ENCODE measurements around the gene SLC23A3. TPM values are rescaled to one million over a fixed set of nuclear protein-coding genes. Genes with fewer than 3 reads are reported as not detected.

Gene SLC23A3
- polyA plus RNA-seq, 3 donors: 1.1 TPM; not detected in 2

GRCh38 chr2:219168526-219168925 is 1.3 kb downstream of the SLC23A3 start:
- Mint-ChIP-seq H3K36me3 (peaks cover 34 to 42% of the 10 kb centered on the region in 2 donors), H3K4me3 (no peak overlapping the region), H3K9me3 (no peaks in the 10 kb centered on the region), H3K27ac (no peak overlapping the region), H3K4me1 (peaks cover 18% of the 10 kb centered on the region), H3K27me3 (ENCODE audit: low read depth in 3 of 3) (peaks cover 0 to 9% (median 2%) of the 10 kb centered on the region in 3 donors)
- Histone ChIP-seq H3K79me2 (ENCODE audit: insufficient read depth, low read length) (no peaks in the 10 kb centered on the region), H3K36me3 (replicated peaks in 1 of 2; ENCODE audit: control insufficient read depth in 1 of 2, insufficient read depth in 2 of 2, low read length in 2 of 2) (peaks cover 18 to 25% of the 10 kb centered on the region in 2 donors), H4K20me1 (ENCODE audit: insufficient read depth, low read length) (peaks cover 28% of the 10 kb centered on the region), H3K27ac (ENCODE audit: low read depth in 1 of 2, low read length in 2 of 2) (no peak overlapping the region), H3K27me3 (ENCODE audit: control insufficient read depth in 2 of 2, insufficient read depth in 2 of 2, low read length in 2 of 2) (no peaks in the 10 kb centered on the region), H3K4me3 (replicated peaks in 1 of 3; ENCODE audit: low read depth in 2 of 3, low read length in 3 of 3) (no peak overlapping the region), H3K9me3 (replicated peaks in 1 of 2; ENCODE audit: control insufficient read depth in 1 of 2, insufficient read depth in 1 of 2, low read length in 2 of 2) (no peaks in the 10 kb centered on the region), H3K9ac (ENCODE audit: insufficient read depth, low read length, poor library complexity, severe bottlenecking) (no peak overlapping the region), H3K4me1 (ENCODE audit: control insufficient read depth in 1 of 2, insufficient read depth in 2 of 2, low read length in 2 of 2) (no peaks in the 10 kb centered on the region), H3K4me2 (replicated peaks; ENCODE audit: extremely low read depth, low read length, poor library complexity, severe bottlenecking) (no peak overlapping the region), H2AFZ (ENCODE audit: insufficient read depth, low read depth, low read length, poor library complexity, severe bottlenecking) (no peak overlapping the region)
- intact Hi-C loops (cut with micrococcal nuclease): loop anchor here in 1 of 2 donors (10.0 kb wide), 1 partner anchor 326 kb away; the partner anchor contains the start of gene GMPPA
- WGBS (ENCODE audit: insufficient coverage): 0% methylated on average over 2 of the region's 6 CpGs
- DNase-seq: no peak
- no peak for TF ChIP-seq CTCF (IDR thresholded peaks at IDR 0.05)

GRCh38 chr2:219167997-219168396 is 1.8 kb downstream of the SLC23A3 start:
- Histone ChIP-seq H3K27ac (ENCODE audit: low read depth in 1 of 2, low read length in 2 of 2) (no peak overlapping the region), H2AFZ (ENCODE audit: insufficient read depth, low read depth, low read length, poor library complexity, severe bottlenecking) (no peak overlapping the region), H3K79me2 (ENCODE audit: insufficient read depth, low read length) (no peaks in the 10 kb centered on the region), H3K4me3 (replicated peaks in 1 of 3; ENCODE audit: low read depth in 2 of 3, low read length in 3 of 3) (no peak overlapping the region), H3K4me1 (ENCODE audit: control insufficient read depth in 1 of 2, insufficient read depth in 2 of 2, low read length in 2 of 2) (no peaks in the 10 kb centered on the region), H3K4me2 (replicated peaks; ENCODE audit: extremely low read depth, low read length, poor library complexity, severe bottlenecking) (no peak overlapping the region), H3K9me3 (replicated peaks in 1 of 2; ENCODE audit: control insufficient read depth in 1 of 2, insufficient read depth in 1 of 2, low read length in 2 of 2) (no peaks in the 10 kb centered on the region), H3K27me3 (ENCODE audit: control insufficient read depth in 2 of 2, insufficient read depth in 2 of 2, low read length in 2 of 2) (no peaks in the 10 kb centered on the region), H4K20me1 (ENCODE audit: insufficient read depth, low read length) (peaks cover 22% of the 10 kb centered on the region), H3K9ac (ENCODE audit: insufficient read depth, low read length, poor library complexity, severe bottlenecking) (no peak overlapping the region), H3K36me3 (replicated peaks in 1 of 2; ENCODE audit: control insufficient read depth in 1 of 2, insufficient read depth in 2 of 2, low read length in 2 of 2) (peaks cover 13 to 20% of the 10 kb centered on the region in 2 donors)
- no peak for TF ChIP-seq CTCF (IDR thresholded peaks at IDR 0.05)
- H3K4me1 Mint-ChIP-seq: peaks cover 15% of the 10 kb centered on the region
- intact Hi-C loops (cut with micrococcal nuclease): loop anchor here in 1 of 2 donors (10.0 kb wide), 1 partner anchor 327 kb away; the partner anchor contains the start of gene GMPPA
- peaks cover 0 to 9% (median 2%) of the 10 kb centered on the region in 3 donors for H3K27me3 Mint-ChIP-seq (ENCODE audit: low read depth in 3 of 3)
- H3K9me3 Mint-ChIP-seq: no peaks in the 10 kb centered on the region
- H3K36me3 Mint-ChIP-seq: peaks cover 31 to 37% of the 10 kb centered on the region in 2 donors
- 80% methylated on average over 2 of the region's 5 CpGs for WGBS (ENCODE audit: insufficient coverage)
- no peak overlapping the region for H3K27ac Mint-ChIP-seq
- H3K4me3 Mint-ChIP-seq: no peak overlapping the region
- no peak for DNase-seq
